Retinal pigment epithelial cell (primary cell): ENCODE results near the gene SRRM2.

ENCODE experiments used
- DNase-seq: peaks from one replicate; pipeline ENCODE4 v3.0.0-alpha.2; 2010; ENCODE audit warnings: low read depth
- H3K4me3 ChIP-seq: 2 replicates; pipeline ENCODE4 v1.5.1; 2011; ENCODE audit warnings: mild to moderate bottlenecking, low read length, control low read depth, moderate library complexity
- CTCF ChIP-seq: conservative IDR thresholded peaks from 2 replicates; pipeline ENCODE4 v1.5.1; 2011; ENCODE audit warnings: low read depth, low read length, control low read depth, inconsistent platforms

The SRRM2 gene

GRCh38 chr16:2755158-2755557 lies 2.7 kb downstream of the SRRM2 start:
- TF ChIP-seq CTCF: no peak
- H3K4me3 ChIP-seq: peak overlapping the region; percentile 94
- no peak for DNase-seq

- DNase-seq: no peak
- H3K4me3 ChIP-seq: no peak overlapping the region
- TF ChIP-seq CTCF: no peak
These were observed 4.0 kb downstream of the SRRM2 start for GRCh38 chr16:2756288-2757015.

- no peak for TF ChIP-seq CTCF
- H3K4me3 ChIP-seq: no peak overlapping the region
- DNase-seq: no peak
These were observed 4.9 kb downstream of the SRRM2 start for GRCh38 chr16:2757344-2757743.

- no peak for DNase-seq
- TF ChIP-seq CTCF: no peak
- H3K4me3 ChIP-seq: no peak overlapping the region
These were observed 9.0 kb downstream of the SRRM2 start for GRCh38 chr16:2761472-2761871.

GRCh38 chr16:2761886-2762583 lies 9.6 kb downstream of the SRRM2 start:
- no peak for DNase-seq
- no peak overlapping the region for H3K4me3 ChIP-seq
- TF ChIP-seq CTCF: no peak

GRCh38 chr16:2762711-2763110 lies 10.3 kb downstream of the SRRM2 start:
- no peak overlapping the region for H3K4me3 ChIP-seq
- no peak for TF ChIP-seq CTCF
- no peak for DNase-seq

- no peak overlapping the region for H3K4me3 ChIP-seq
- no peak for DNase-seq
- no peak for TF ChIP-seq CTCF
These were observed 10.7 kb downstream of the SRRM2 start for GRCh38 chr16:2763173-2763572.
